Erythroblast (primary cell): ENCODE data around the gene TRIM61.
"Not testable (repeated sequence)": the region's sequence is repeated elsewhere in the genome, so short reads cannot be mapped to it uniquely, and the experiment has no call there.

Experiments
- GATA1 ChIP-seq: IDR thresholded peaks from 2 replicates; pipeline ENCODE4 v1.6.1; 2011; ENCODE audit warnings: low read depth, mild to moderate bottlenecking, control low read depth, low read length, moderate library complexity
- POLR2A ChIP-seq: IDR thresholded peaks from 2 replicates; pipeline ENCODE4 v1.6.1; 2011; ENCODE audit warnings: mild to moderate bottlenecking, low read length

DNA sequence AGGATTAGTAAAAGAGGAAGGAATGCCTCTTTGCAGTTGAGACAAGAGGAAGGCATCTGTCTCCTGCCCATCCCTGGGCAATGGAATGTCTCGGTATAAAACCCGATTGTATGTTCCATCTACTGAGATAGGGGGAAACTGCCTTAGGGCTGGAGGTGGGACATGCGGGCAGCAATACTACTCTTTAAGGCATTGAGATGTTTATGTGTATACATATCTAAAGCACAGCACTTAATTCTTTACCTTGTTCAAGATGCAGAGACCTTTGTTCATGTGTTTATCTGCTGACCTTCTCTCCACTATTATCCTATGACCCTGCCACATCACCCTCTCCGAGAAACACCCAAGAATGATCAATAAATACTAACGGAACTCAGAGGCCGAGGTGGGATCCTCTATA lies 18.7 kb upstream of the TRIM61 start:
- not testable (repeated sequence) for TF ChIP-seq POLR2A, GATA1
